C4-2B (cell line): Measurements from ENCODE around the gene TMEM225.

Experiments used
- ZFX ChIP-seq: fragments of 450-650 bp; IDR thresholded peaks from 2 replicates; pipeline ENCODE4 v1.6.1; 2017
- TF ChIP-seq, protein P1 (sequence below): fragments of 450-650 bp; conservative IDR thresholded peaks from 2 replicates; pipeline ENCODE4 v1.5.1; 2017; ENCODE audit warnings: mild to moderate bottlenecking

DNA sequence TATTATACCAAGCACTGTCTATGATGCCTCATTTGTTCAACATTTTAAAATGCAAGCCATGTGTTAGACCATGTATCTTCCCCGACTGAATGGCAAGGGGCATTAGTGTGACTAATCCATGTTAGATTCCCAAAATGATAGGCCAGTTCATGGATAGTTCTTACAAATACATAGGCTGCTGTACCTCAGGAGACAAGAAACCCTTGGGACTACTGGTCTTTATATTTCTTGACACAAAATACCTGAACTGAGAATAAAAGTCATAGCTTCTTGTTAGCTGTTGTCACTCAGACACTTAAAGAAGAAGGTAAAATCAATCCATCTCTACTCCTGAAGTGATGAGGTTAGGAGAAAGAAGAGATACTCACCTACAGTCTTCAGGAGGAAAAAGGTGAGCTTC lies 16.4 kb upstream of the TMEM225 start, which contains the start of gene OR8D4:
- TF ChIP-seq, protein P1, sequence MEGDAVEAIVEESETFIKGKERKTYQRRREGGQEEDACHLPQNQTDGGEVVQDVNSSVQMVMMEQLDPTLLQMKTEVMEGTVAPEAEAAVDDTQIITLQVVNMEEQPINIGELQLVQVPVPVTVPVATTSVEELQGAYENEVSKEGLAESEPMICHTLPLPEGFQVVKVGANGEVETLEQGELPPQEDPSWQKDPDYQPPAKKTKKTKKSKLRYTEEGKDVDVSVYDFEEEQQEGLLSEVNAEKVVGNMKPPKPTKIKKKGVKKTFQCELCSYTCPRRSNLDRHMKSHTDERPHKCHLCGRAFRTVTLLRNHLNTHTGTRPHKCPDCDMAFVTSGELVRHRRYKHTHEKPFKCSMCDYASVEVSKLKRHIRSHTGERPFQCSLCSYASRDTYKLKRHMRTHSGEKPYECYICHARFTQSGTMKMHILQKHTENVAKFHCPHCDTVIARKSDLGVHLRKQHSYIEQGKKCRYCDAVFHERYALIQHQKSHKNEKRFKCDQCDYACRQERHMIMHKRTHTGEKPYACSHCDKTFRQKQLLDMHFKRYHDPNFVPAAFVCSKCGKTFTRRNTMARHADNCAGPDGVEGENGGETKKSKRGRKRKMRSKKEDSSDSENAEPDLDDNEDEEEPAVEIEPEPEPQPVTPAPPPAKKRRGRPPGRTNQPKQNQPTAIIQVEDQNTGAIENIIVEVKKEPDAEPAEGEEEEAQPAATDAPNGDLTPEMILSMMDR = no peak
- TF ChIP-seq ZFX = no peak
